ENCODE data around the gene TEC. TPM values are rescaled to one million over a fixed set of nuclear protein-coding genes. Genes with fewer than 3 reads are reported as not detected.

TEC gene
- total and polyA plus RNA-seq, 7 experiments from 2014 or later: 0.91 to 5.8 (median 2.5) TPM

GRCh38 chr4:48247878-48248558, 21.6 kb downstream of the TEC start:
- no peak for DNase-seq
- Mint-ChIP-seq H3K36me3 (peaks cover 0 to 21% (median 12%) of the 10 kb centered on the region in 5 donors), H3K4me1 (peaks cover 0 to 7% (median 0%) of the 10 kb centered on the region in 7 donors), H3K27ac (no peak overlapping the region), H3K27me3 (no peaks in the 10 kb centered on the region), H3K9me3 (peaks cover 0 to 10% (median 0%) of the 10 kb centered on the region in 11 donors), H3K4me3 (no peak overlapping the region)
- H3K27ac ChIP-seq (ENCODE audit: low read depth, low read length): no peak overlapping the region
- H3K36me3 ChIP-seq (ENCODE audit: control insufficient read depth in 2 of 3, insufficient read depth in 3 of 3, low read length in 3 of 3): no peaks in the 10 kb centered on the region
- ChIA-PET CTCF (no interaction called here), POLR2A (no interaction called here)
- no peaks in the 10 kb centered on the region for H3K4me1 ChIP-seq (ENCODE audit: control insufficient read depth in 2 of 2, insufficient read depth in 2 of 2, low read length in 2 of 2)
- no peak for ATAC-seq
- no peaks in the 10 kb centered on the region for H3K9me3 ChIP-seq (ENCODE audit: control insufficient read depth in 2 of 3, low read length in 3 of 3)
- intact Hi-C loops (cut with micrococcal nuclease): no loop called here
- H3K27me3 ChIP-seq (ENCODE audit: control insufficient read depth in 2 of 2, insufficient read depth in 2 of 2, low read length in 2 of 2): no peaks in the 10 kb centered on the region
- H3K4me3 ChIP-seq (ENCODE audit: low read length): no peak overlapping the region

DNA sequence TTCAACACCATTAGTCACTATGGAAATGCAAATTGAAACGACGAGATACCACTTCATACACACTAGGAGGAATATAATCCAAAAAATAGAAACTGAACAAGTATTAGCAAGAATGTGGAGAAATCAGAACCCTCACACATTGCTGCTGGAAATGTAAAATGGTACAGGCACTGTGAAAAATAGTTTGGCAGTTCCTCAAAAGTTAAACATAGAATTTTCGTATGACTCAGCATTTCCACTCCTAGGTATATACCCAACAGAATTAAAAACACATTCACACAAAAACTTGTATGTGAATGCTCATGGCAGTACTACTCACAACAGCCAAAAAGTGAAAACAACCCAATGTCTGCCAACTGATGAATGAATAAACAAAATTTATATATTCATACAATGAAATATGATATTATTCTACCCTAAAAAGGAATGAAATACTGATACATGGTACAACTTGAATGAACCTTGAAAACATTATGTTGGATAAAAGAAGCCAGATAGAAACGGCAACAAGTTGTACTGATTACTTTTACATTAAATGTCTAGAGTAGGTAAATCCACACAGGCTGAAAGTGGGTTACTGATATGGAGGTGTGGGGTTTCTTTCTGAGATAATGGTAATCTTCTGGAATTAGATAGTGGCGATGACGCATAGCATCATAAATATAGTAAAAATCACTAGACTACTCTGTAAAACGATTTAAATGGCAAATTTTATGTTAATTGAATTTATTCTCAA, 22.3 kb downstream of the TEC start:
- Mint-ChIP-seq H3K9me3 (peaks cover 0 to 10% (median 0%) of the 10 kb centered on the region in 11 donors), H3K36me3 (peaks cover 0 to 21% (median 12%) of the 10 kb centered on the region in 5 donors), H3K27ac (no peak overlapping the region), H3K4me3 (no peak overlapping the region), H3K27me3 (no peaks in the 10 kb centered on the region), H3K4me1 (peaks cover 0 to 7% (median 0%) of the 10 kb centered on the region in 7 donors)
- H3K27me3 ChIP-seq (ENCODE audit: control insufficient read depth in 2 of 2, insufficient read depth in 2 of 2, low read length in 2 of 2): no peaks in the 10 kb centered on the region
- no peak overlapping the region for H3K4me3 ChIP-seq (ENCODE audit: low read length)
- intact Hi-C loops (cut with micrococcal nuclease): no loop called here
- no peaks in the 10 kb centered on the region for H3K36me3 ChIP-seq (ENCODE audit: control insufficient read depth in 2 of 3, insufficient read depth in 3 of 3, low read length in 3 of 3)
- no peak overlapping the region for H3K27ac ChIP-seq (ENCODE audit: low read depth, low read length)
- H3K9me3 ChIP-seq (ENCODE audit: control insufficient read depth in 2 of 3, low read length in 3 of 3): no peaks in the 10 kb centered on the region
- ChIA-PET POLR2A (no interaction called here), CTCF (no interaction called here)
- ATAC-seq (peak; percentile 27), DNase-seq (no peak)
- H3K4me1 ChIP-seq (ENCODE audit: control insufficient read depth in 2 of 2, insufficient read depth in 2 of 2, low read length in 2 of 2): no peaks in the 10 kb centered on the region

DNA sequence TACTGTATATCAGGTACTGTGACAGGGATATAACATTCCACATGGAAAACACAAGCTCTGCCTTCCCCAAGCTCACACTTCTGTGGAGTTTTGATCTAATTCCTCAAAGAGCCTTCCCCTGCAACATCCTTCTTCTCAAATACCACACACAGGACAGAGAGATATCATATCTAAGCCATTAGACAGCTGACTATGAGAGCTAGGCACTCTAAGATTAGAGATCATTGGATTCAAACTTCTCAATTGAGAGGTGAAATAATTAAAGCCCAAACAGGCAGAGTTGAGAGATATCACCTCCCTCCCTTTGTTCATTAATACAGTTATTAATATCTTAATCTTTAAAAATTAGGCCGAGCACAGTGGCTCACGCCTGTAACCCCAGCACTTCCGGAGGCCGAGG, 25.0 kb downstream of the TEC start:
- DNase-seq: no peak
- no peaks in the 10 kb centered on the region for H3K9me3 ChIP-seq (ENCODE audit: control insufficient read depth in 2 of 3, low read length in 3 of 3)
- CTCF ChIA-PET: no interaction called here
- Mint-ChIP-seq H3K27me3 (no peaks in the 10 kb centered on the region), H3K9me3 (peaks cover 0 to 10% (median 0%) of the 10 kb centered on the region in 11 donors), H3K4me3 (no peak overlapping the region), H3K36me3 (peaks cover 0 to 12% (median 8%) of the 10 kb centered on the region in 5 donors), H3K27ac (no peak overlapping the region), H3K4me1 (no peaks in the 10 kb centered on the region)
- H3K36me3 ChIP-seq (ENCODE audit: control insufficient read depth in 2 of 3, insufficient read depth in 3 of 3, low read length in 3 of 3): no peaks in the 10 kb centered on the region
- H3K4me3 ChIP-seq (ENCODE audit: low read length): no peak overlapping the region
- H3K4me1 ChIP-seq (ENCODE audit: control insufficient read depth in 2 of 2, insufficient read depth in 2 of 2, low read length in 2 of 2): no peaks in the 10 kb centered on the region
- no peak overlapping the region for H3K27ac ChIP-seq (ENCODE audit: low read depth, low read length)
- H3K27me3 ChIP-seq (ENCODE audit: control insufficient read depth in 2 of 2, insufficient read depth in 2 of 2, low read length in 2 of 2): no peaks in the 10 kb centered on the region
- intact Hi-C loops (cut with micrococcal nuclease): no loop called here
- no peak for ATAC-seq
- POLR2A ChIA-PET: no interaction called here

- POLR2A ChIA-PET: no interaction called here
These were observed 25.8 kb downstream of the TEC start for GRCh38 chr4:48243887-48244286.

DNA sequence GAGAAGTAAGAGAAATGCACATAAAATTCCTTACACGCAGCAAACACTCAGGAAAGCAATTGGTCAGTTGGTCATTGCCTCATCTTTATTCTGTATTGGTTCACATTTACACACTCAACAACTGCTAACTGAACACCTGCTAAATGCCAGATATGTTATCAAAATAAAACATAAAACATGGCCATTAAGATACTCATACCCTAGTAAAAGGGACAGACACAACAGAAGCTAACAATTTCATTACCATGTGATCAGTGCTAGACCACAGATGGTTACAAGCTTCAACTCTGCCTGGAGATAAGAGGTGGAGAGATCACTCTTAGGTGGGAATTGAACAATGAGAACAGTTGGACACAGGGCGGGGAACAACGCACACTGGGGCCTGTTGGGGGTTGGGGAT, 26.2 kb downstream of the TEC start:
- ATAC-seq: no peak
- ChIA-PET POLR2A (no interaction called here), CTCF (no interaction called here)
- intact Hi-C loops (cut with micrococcal nuclease): no loop called here
- Histone ChIP-seq H3K27ac (ENCODE audit: low read depth, low read length) (no peak overlapping the region), H3K36me3 (ENCODE audit: control insufficient read depth in 2 of 3, insufficient read depth in 3 of 3, low read length in 3 of 3) (no peaks in the 10 kb centered on the region), H3K27me3 (ENCODE audit: control insufficient read depth in 2 of 2, insufficient read depth in 2 of 2, low read length in 2 of 2) (no peaks in the 10 kb centered on the region), H3K4me1 (ENCODE audit: control insufficient read depth in 2 of 2, insufficient read depth in 2 of 2, low read length in 2 of 2) (no peaks in the 10 kb centered on the region), H3K4me3 (ENCODE audit: low read length) (no peak overlapping the region), H3K9me3 (ENCODE audit: control insufficient read depth in 2 of 3, low read length in 3 of 3) (no peaks in the 10 kb centered on the region)
- no peak for DNase-seq
- Mint-ChIP-seq H3K27ac (no peak overlapping the region), H3K27me3 (no peaks in the 10 kb centered on the region), H3K4me1 (peaks cover 0 to under 1% (median 0%) of the 10 kb centered on the region in 7 donors), H3K36me3 (peaks cover 0 to 12% (median 8%) of the 10 kb centered on the region in 5 donors), H3K4me3 (no peak overlapping the region), H3K9me3 (peaks cover 0 to 10% (median 0%) of the 10 kb centered on the region in 11 donors)

More at GRCh38 chr4:48243887-48244286, 25.8 kb downstream of the TEC start:
- no peak overlapping the region for H3K27ac ChIP-seq (ENCODE audit: low read depth, low read length)
- Mint-ChIP-seq H3K4me1 (no peaks in the 10 kb centered on the region), H3K9me3 (peaks cover 0 to 10% (median 0%) of the 10 kb centered on the region in 11 donors), H3K27ac (no peak overlapping the region), H3K4me3 (no peak overlapping the region), H3K36me3 (peaks cover 0 to 12% (median 8%) of the 10 kb centered on the region in 5 donors), H3K27me3 (no peaks in the 10 kb centered on the region)
- no peaks in the 10 kb centered on the region for H3K4me1 ChIP-seq (ENCODE audit: control insufficient read depth in 2 of 2, insufficient read depth in 2 of 2, low read length in 2 of 2)
- no peaks in the 10 kb centered on the region for H3K36me3 ChIP-seq (ENCODE audit: control insufficient read depth in 2 of 3, insufficient read depth in 3 of 3, low read length in 3 of 3)
- no peaks in the 10 kb centered on the region for H3K27me3 ChIP-seq (ENCODE audit: control insufficient read depth in 2 of 2, insufficient read depth in 2 of 2, low read length in 2 of 2)
- ATAC-seq: no peak
- intact Hi-C loops (cut with micrococcal nuclease): no loop called here
- H3K4me3 ChIP-seq (ENCODE audit: low read length): no peak overlapping the region
- no peaks in the 10 kb centered on the region for H3K9me3 ChIP-seq (ENCODE audit: control insufficient read depth in 2 of 3, low read length in 3 of 3)
- DNase-seq: no peak
- CTCF ChIA-PET: no interaction called here

- Mint-ChIP-seq H3K4me3 (no peak overlapping the region), H3K36me3 (peaks cover 0 to 12% (median 8%) of the 10 kb centered on the region in 5 donors), H3K9me3 (peaks cover 0 to 10% (median 0%) of the 10 kb centered on the region in 11 donors), H3K27me3 (no peaks in the 10 kb centered on the region), H3K4me1 (peaks cover 0 to 6% (median 3%) of the 10 kb centered on the region in 7 donors), H3K27ac (no peak overlapping the region)
- no peaks in the 10 kb centered on the region for H3K4me1 ChIP-seq (ENCODE audit: control insufficient read depth in 2 of 2, insufficient read depth in 2 of 2, low read length in 2 of 2)
- H3K9me3 ChIP-seq (ENCODE audit: control insufficient read depth in 2 of 3, low read length in 3 of 3): no peaks in the 10 kb centered on the region
- DNase-seq (no peak), ATAC-seq (no peak)
- CTCF ChIA-PET: interaction anchor here (0.7 kb wide), 2 partner anchors 670 to 831 kb away, joined by 3 read pairs; no protein-coding TSS in a partner anchor
- no peak overlapping the region for H3K4me3 ChIP-seq (ENCODE audit: low read length)
- H3K27ac ChIP-seq (ENCODE audit: low read depth, low read length): no peak overlapping the region
- intact Hi-C loops (cut with micrococcal nuclease): no loop called here
- POLR2A ChIA-PET: no interaction called here
- H3K27me3 ChIP-seq (ENCODE audit: control insufficient read depth in 2 of 2, insufficient read depth in 2 of 2, low read length in 2 of 2): no peaks in the 10 kb centered on the region
- H3K36me3 ChIP-seq (ENCODE audit: control insufficient read depth in 2 of 3, insufficient read depth in 3 of 3, low read length in 3 of 3): no peaks in the 10 kb centered on the region
These were observed 27.0 kb downstream of the TEC start for GRCh38 chr4:48242511-48243195.
